Effector memory CD4-positive, alpha-beta T cell (primary cell): Measurements from ENCODE around the gene CRB3.
"Not testable (repeated sequence)": the region's sequence is repeated elsewhere in the genome, so short reads cannot be mapped to it uniquely, and the experiment has no call there.

Source experiments
- DNase-seq, 3 donors: peaks; one replicate each; pipeline ENCODE4 v3.0.0-alpha.2; 2020
- H3K27ac ChIP-seq: 2 replicates; pipeline ENCODE4 v1.7.0; 2013; ENCODE audit warnings: mild to moderate bottlenecking, low read length, moderate library complexity; ENCODE audit not compliant: insufficient read depth, poor library complexity, severe bottlenecking
- H3K27me3 ChIP-seq: replicated peaks from 2 replicates; pipeline ENCODE4 v1.7.0; 2013; ENCODE audit warnings: mild to moderate bottlenecking, low read length; ENCODE audit not compliant: insufficient read depth, control insufficient read depth, poor library complexity, severe bottlenecking
- H3K36me3 ChIP-seq: 2 replicates; pipeline ENCODE4 v1.7.0; 2013; ENCODE audit warnings: mild to moderate bottlenecking, low read length, moderate library complexity; ENCODE audit not compliant: control insufficient read depth, insufficient read depth
- H3K4me1 ChIP-seq: 2 replicates; pipeline ENCODE4 v1.7.0; 2013; ENCODE audit warnings: low read length, mild to moderate bottlenecking; ENCODE audit not compliant: control insufficient read depth, insufficient read depth, poor library complexity, severe bottlenecking
- H3K4me3 ChIP-seq: 2 replicates; pipeline ENCODE4 v1.7.0; 2013; ENCODE audit warnings: low read length, low read depth, mild to moderate bottlenecking; ENCODE audit not compliant: insufficient read depth, poor library complexity, severe bottlenecking
- H3K9me3 ChIP-seq: 2 replicates; pipeline ENCODE4 v1.7.0; 2013; ENCODE audit warnings: mild to moderate bottlenecking, low read length, moderate library complexity; ENCODE audit not compliant: control insufficient read depth

CRB3 gene

GRCh38 chr19:6424195-6424938 lies 39.7 kb upstream of the CRB3 start, which contains the start of gene KHSRP:
TSS of gene KHSRP (minus strand) at chr19:6424811. CDS start at chr19:6424701, 110 bp downstream.
- DNase-seq, result peak in 1 of 3 donors; percentile 13
- Histone ChIP-seq H3K9me3 (no peaks in the 10 kb centered on the region), H3K36me3 (peaks cover 22% of the 10 kb centered on the region), H3K27me3 (no peaks in the 10 kb centered on the region), H3K27ac (peak within 1 kb of the TSS; percentile 65), H3K4me3 (peak within 1 kb of the TSS; percentile 51), H3K4me1 (peaks cover 17% of the 10 kb centered on the region)

GRCh38 chr19:6424939-6425731 lies 38.9 kb upstream of the CRB3 start:
- Histone ChIP-seq H3K36me3 (peaks cover 14% of the 10 kb centered on the region), H3K4me3 (no peak overlapping the region), H3K9me3 (no peaks in the 10 kb centered on the region), H3K27me3 (no peaks in the 10 kb centered on the region), H3K4me1 (peaks cover 17% of the 10 kb centered on the region), H3K27ac (peak overlapping the region; percentile 65)
- peak; percentile 98 to 100 (median 99) for DNase-seq

GRCh38 chr19:6425732-6426620 lies 38.1 kb upstream of the CRB3 start:
- Histone ChIP-seq H3K36me3 (peaks cover 6% of the 10 kb centered on the region), H3K27ac (peak overlapping the region; percentile 65), H3K9me3 (no peaks in the 10 kb centered on the region), H3K4me3 (no peak overlapping the region), H3K4me1 (peaks cover 17% of the 10 kb centered on the region), H3K27me3 (no peaks in the 10 kb centered on the region)
- no peak for DNase-seq

GRCh38 chr19:6427131-6427530 lies 36.9 kb upstream of the CRB3 start:
- no peak for DNase-seq
- H3K4me3 ChIP-seq, result no peak overlapping the region

GRCh38 chr19:6428692-6429418 lies 35.2 kb upstream of the CRB3 start:
- not testable (repeated sequence) for H3K4me3 ChIP-seq, H3K27ac ChIP-seq, DNase-seq, H3K9me3 ChIP-seq, H3K27me3 ChIP-seq, H3K36me3 ChIP-seq, H3K4me1 ChIP-seq

More at GRCh38 chr19:6427131-6427530, 36.9 kb upstream of the CRB3 start:
- peaks cover 17% of the 10 kb centered on the region for H3K4me1 ChIP-seq
- H3K27me3 ChIP-seq, result no peaks in the 10 kb centered on the region
- H3K9me3 ChIP-seq, result no peaks in the 10 kb centered on the region
- H3K36me3 ChIP-seq, result no peaks in the 10 kb centered on the region
- H3K27ac ChIP-seq, result no peak overlapping the region

GRCh38 chr19:6429419-6430221 lies 34.5 kb upstream of the CRB3 start:
- DNase-seq, result no peak
- H3K4me3 ChIP-seq, result no peak overlapping the region
- H3K27me3 ChIP-seq, result no peaks in the 10 kb centered on the region
- no peaks in the 10 kb centered on the region for H3K9me3 ChIP-seq
- no peaks in the 10 kb centered on the region for H3K4me1 ChIP-seq
- no peaks in the 10 kb centered on the region for H3K36me3 ChIP-seq
- H3K27ac ChIP-seq, result no peak overlapping the region

GRCh38 chr19:6431891-6432290 lies 32.2 kb upstream of the CRB3 start:
- no peaks in the 10 kb centered on the region for H3K9me3 ChIP-seq
- H3K27me3 ChIP-seq, result no peaks in the 10 kb centered on the region

GRCh38 chr19:6433165-6433564 lies 30.9 kb upstream of the CRB3 start:
- no peak overlapping the region for H3K27ac ChIP-seq
- H3K4me3 ChIP-seq, result no peak overlapping the region
- H3K36me3 ChIP-seq, result no peaks in the 10 kb centered on the region
- no peaks in the 10 kb centered on the region for H3K27me3 ChIP-seq
- no peaks in the 10 kb centered on the region for H3K9me3 ChIP-seq
- no peaks in the 10 kb centered on the region for H3K4me1 ChIP-seq
- no peak for DNase-seq

More at GRCh38 chr19:6431891-6432290, 32.2 kb upstream of the CRB3 start:
- Histone ChIP-seq H3K27ac (no peak overlapping the region), H3K36me3 (no peaks in the 10 kb centered on the region), H3K4me1 (no peaks in the 10 kb centered on the region), H3K4me3 (no peak overlapping the region)
- no peak for DNase-seq

GRCh38 chr19:6433663-6434062 lies 30.4 kb upstream of the CRB3 start, which contains the start of gene SLC25A41:
TSS of gene SLC25A41 (minus strand) at chr19:6433763. CDS start at chr19:6433693, 70 bp downstream.
- Histone ChIP-seq H3K9me3 (no peaks in the 10 kb centered on the region), H3K4me1 (no peaks in the 10 kb centered on the region), H3K27me3 (no peaks in the 10 kb centered on the region), H3K4me3 (no peak within 1 kb of the TSS), H3K27ac (no peak within 1 kb of the TSS), H3K36me3 (no peaks in the 10 kb centered on the region)
- no peak for DNase-seq
